Small intestine (tissue), 7 donors: ENCODE data around the gene SERTAD2. TPM values are rescaled to one million over a fixed set of nuclear protein-coding genes. Genes with fewer than 3 reads are reported as not detected.

Source experiments
- DNase-seq, 2 donors: peaks; one replicate each; pipeline versions ENCODE4 v3.0.0 to v3.0.0-alpha.2; 2013
- FAIRE-seq: peaks from 2 replicates; lab custom pipeline; 2012; peaks lifted over from hg19 to GRCh38; lab: Jason Lieb, UNC
- H3K27ac ChIP-seq, 3 donors: one replicate each; pipeline ENCODE4 v1.5.1; 2013; ENCODE audit warnings: low read length in 2 of 3, mild to moderate bottlenecking in 2 of 3, control low read depth in 1 of 3, inconsistent platforms in 1 of 3, low read depth in 1 of 3, moderate library complexity in 1 of 3
- H3K27me3 ChIP-seq, 3 donors: one replicate each; pipeline ENCODE4 v1.6.1; 2013; ENCODE audit warnings: low read length in 3 of 3, inconsistent platforms in 1 of 3; ENCODE audit not compliant: control insufficient read depth in 3 of 3, insufficient read depth in 3 of 3
- H3K36me3 ChIP-seq, 3 donors: one replicate each; pipeline ENCODE4 v1.6.1; 2013; ENCODE audit warnings: low read length in 3 of 3, inconsistent platforms in 1 of 3, low read depth in 1 of 3, mild to moderate bottlenecking in 1 of 3, moderate library complexity in 1 of 3; ENCODE audit not compliant: control insufficient read depth in 3 of 3, insufficient read depth in 2 of 3
- H3K4me1 ChIP-seq, 3 donors: one replicate each; pipeline ENCODE4 v1.6.1; 2013; ENCODE audit warnings: low read length in 2 of 3, inconsistent platforms in 1 of 3, low read depth in 1 of 3, mild to moderate bottlenecking in 1 of 3, moderate library complexity in 1 of 3; ENCODE audit not compliant: control insufficient read depth in 3 of 3, insufficient read depth in 2 of 3
- H3K4me3 ChIP-seq, 3 donors: one replicate each; pipeline ENCODE4 v1.5.1; 2013; ENCODE audit warnings: low read length in 3 of 3, control low read depth in 1 of 3, inconsistent platforms in 1 of 3, low read depth in 1 of 3, mild to moderate bottlenecking in 1 of 3, moderate library complexity in 1 of 3
- H3K9me3 ChIP-seq, 2 donors: one replicate each; pipeline ENCODE4 v1.6.1; 2013; ENCODE audit warnings: low read depth in 1 of 2, low read length in 1 of 2; ENCODE audit not compliant: control insufficient read depth in 2 of 2, insufficient read depth in 1 of 2
- WGBS, 3 donors: extraction: QIAGEN DNeasy Blood & Tissue Kit; methylation state at CpG; one replicate each; pipeline ENCODE4 v1.1.7; 2013; 5-methylcytosine and 5-hydroxymethylcytosine counted together
- polyA plus RNA-seq, 4 donors: library from polyadenylated mRNA; stranded (reverse) in 3 of 4; unstranded in 1 of 4; fragments of 200-250 nt in 3 of 4; fragments of 120-200 nt in 1 of 4; gene quantifications; one replicate each; pipeline versions ENCODE4 v1.2.1 to v1.2.3, GENCODE V29; 2013
- donor health status: healthy with polysubstance abuse.
- donor health status: control.
- donor health status: control.
- donor health status: Bipolar disorder and iron deficiency.
- donor health status: healthy.

Gene SERTAD2
- polyA plus RNA-seq, 4 donors = 2.7 to 22.0 (median 5.8) TPM

DNA sequence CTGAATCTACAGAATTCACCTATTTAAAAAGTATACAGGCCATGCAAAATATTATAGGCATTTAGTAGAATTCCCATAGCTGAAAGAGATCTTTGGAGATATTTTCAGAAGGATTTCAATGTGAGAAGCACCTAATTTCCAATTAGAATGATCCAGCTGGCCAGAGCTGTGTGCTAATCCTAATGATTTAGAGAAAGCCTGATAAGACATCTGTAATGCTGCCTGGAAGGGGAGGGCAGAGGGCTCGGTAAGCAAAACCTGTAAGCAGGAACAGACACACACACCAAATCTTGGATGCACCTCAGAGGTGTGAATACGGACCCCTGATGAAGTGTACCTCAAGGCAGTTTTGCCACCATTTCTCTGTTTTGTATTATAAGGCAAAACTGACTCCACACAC lies 14.0 kb downstream of the SERTAD2 start:
- 43 to 67% (median 62%) methylated on average over 2 of the region's 2 CpGs for WGBS, 3 donors
- DNase-seq (no peak), FAIRE-seq (no peak)
- Histone ChIP-seq H3K36me3 (peaks cover 7 to 25% (median 9%) of the 10 kb centered on the region in 3 donors), H3K27ac (no peak overlapping the region), H3K4me1 (peaks cover 2 to 18% (median 9%) of the 10 kb centered on the region in 3 donors), H3K27me3 (no peaks in the 10 kb centered on the region), H3K9me3 (no peaks in the 10 kb centered on the region), H3K4me3 (no peak overlapping the region)

DNA sequence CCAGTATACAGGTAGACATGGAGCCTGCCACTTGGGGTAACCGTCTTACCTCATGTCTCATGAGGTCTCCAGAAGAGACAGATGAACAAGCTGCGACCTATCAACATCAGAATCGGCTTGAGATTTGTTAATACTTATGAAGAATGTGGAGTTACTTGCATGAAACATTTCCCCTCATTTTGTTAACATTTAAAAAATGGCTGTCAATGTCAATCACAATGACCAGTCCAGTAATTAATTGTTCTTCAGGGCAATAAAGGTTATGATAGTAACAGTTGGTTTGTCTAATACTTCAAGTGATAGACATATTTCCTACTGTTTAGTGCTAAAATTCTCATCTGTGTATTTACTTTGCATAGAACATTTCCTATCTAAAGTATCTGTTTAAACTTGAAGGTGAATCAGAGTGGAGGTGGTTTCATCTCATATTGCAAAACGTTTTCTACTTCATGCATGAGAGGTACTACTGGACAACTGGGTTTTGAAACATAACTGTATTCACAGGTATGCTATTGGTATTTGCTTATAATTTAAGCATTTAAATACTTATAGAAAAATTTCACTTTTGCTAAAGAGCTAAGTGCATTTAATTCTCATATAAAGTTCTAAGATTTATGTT lies 15.1 kb downstream of the SERTAD2 start:
- peaks cover 9 to 28% (median 14%) of the 10 kb centered on the region in 3 donors for H3K36me3 ChIP-seq
- no peak for DNase-seq
- H3K4me1 ChIP-seq = peaks cover 2 to 8% (median 4%) of the 10 kb centered on the region in 3 donors
- H3K27me3 ChIP-seq = no peaks in the 10 kb centered on the region
- H3K27ac ChIP-seq = peak overlapping the region in 1 of 3 donors; percentile 21
- H3K9me3 ChIP-seq = no peaks in the 10 kb centered on the region
- WGBS, 3 donors = 83 to 85% (median 84%) methylated on average over 4 of the region's 4 CpGs
- H3K4me3 ChIP-seq = no peak overlapping the region
- FAIRE-seq = no peak

DNA sequence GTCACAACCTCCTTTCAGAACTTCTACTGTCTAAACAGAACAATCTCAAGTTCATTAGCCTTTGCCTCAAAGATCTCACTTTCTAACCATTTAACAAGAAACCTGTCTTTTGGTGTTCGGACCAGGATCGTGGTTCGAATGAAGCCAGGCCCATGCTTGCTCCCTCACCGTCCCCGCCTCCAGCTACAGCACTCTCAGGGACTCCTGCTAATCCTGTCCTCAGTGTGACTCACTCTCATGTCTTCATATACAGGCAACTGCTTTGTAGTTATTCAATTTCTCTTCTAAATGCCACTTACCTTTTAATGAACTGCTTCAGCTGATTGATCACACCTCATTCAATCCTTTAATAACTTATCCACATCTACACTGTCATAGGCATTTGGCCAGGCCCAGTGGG lies 15.8 kb downstream of the SERTAD2 start:
- Histone ChIP-seq H3K27ac (peak overlapping the region in 2 of 3 donors; percentile 16 to 21), H3K36me3 (peaks cover 9 to 31% (median 16%) of the 10 kb centered on the region in 3 donors), H3K27me3 (no peaks in the 10 kb centered on the region), H3K4me1 (peaks cover 0 to 8% (median 4%) of the 10 kb centered on the region in 3 donors), H3K4me3 (no peak overlapping the region), H3K9me3 (no peaks in the 10 kb centered on the region)
- FAIRE-seq (no peak), DNase-seq (no peak)
- 92 to 96% (median 93%) methylated on average over 5 of the region's 5 CpGs for WGBS, 3 donors

DNA sequence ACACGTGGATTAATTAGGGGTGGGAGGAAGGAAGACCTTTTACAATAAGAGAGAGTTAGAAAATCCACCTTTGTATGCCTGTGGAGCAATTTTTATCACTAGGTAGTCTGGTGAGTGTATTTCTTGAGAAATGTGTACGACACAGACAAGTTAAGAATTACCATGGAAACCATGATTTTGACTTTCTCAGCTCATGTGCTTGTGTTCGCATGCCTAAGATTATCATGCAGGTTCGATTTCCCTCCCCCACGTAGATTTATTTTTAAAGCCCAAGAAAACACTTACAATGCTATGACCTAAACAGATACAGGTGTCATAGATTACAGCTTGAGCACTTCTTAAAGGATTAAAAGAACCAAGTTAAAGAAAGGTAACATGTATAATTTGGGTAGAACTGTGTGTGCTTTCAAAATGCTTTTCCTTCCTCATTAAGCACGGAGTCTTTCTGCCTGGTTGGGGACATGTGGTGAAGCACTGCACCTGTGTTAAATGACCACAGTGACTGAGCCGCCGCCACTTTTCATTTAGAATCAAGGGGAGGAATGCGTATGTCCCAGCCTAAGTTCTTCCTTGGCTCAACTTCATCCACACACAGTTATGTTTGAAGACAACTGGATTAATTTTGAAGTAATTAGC lies 16.6 kb downstream of the SERTAD2 start:
- DNase-seq = no peak
- H3K27me3 ChIP-seq = no peaks in the 10 kb centered on the region
- WGBS, 3 donors = 60 to 76% (median 66%) methylated on average over 9 of the region's 9 CpGs
- H3K9me3 ChIP-seq = no peaks in the 10 kb centered on the region
- H3K4me1 ChIP-seq = peaks cover 0 to 8% (median 4%) of the 10 kb centered on the region in 3 donors
- H3K4me3 ChIP-seq = no peak overlapping the region
- no peak for FAIRE-seq
- H3K27ac ChIP-seq = peak overlapping the region in 1 of 3 donors; percentile 39
- peaks cover 9 to 32% (median 16%) of the 10 kb centered on the region in 3 donors for H3K36me3 ChIP-seq

DNA sequence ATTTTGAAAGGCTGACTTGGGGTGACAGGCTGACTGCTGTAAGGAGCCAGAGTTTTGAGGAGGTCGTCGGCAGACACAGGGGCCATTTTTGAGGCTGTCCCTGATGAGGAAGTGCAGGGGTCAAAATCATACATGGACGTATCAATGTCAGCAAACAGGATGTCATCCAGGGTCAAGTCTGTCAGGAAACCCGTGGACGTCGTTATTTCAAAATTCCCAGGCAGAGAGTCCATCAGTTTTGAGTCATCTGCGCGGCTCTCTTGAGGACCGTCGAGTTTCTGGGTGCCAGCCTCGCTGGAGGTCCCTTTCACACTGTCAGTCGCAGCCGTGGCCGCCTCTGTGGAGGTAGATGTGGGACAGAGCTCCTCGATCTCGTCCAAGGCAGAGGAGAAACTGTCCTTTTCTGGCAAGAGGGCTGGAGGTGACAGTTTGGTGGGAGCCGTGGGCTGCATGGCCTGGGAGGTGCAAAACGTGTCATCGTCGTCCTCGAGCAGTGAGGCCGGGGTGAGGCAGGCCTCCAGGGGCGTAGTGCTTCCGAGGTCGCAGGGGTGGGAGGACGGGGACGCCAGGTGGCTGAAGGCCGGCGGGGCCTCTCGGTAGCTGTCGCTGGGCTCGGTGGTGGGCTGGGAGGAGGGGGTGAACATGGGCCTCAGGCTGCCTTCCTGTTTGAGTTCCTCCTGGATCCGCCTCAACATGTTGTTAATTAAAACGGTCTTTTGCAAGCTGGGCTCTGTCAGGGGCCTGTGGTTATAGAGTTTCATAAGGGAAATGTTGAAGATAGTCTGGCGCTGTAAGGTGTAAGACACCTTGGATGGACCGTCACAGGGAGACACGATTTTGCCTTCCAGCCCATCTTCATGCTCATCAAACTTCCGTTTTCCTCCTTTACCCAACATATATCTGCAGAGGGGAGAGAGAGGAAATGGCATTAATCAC lies 17.5 kb downstream of the SERTAD2 start:
- no peak for DNase-seq
- no peak overlapping the region for H3K4me3 ChIP-seq
- 69 to 90% (median 79%) methylated on average over 38 of the region's 38 CpGs for WGBS, 3 donors
- peak overlapping the region in 2 of 3 donors; percentile 24 to 39 for H3K27ac ChIP-seq
- no peak for FAIRE-seq
- H3K9me3 ChIP-seq = no peaks in the 10 kb centered on the region
- no peaks in the 10 kb centered on the region for H3K27me3 ChIP-seq
- peaks cover 0 to 4% (median under 1%) of the 10 kb centered on the region in 3 donors for H3K4me1 ChIP-seq
- H3K36me3 ChIP-seq = peaks cover 9 to 31% (median 18%) of the 10 kb centered on the region in 3 donors

DNA sequence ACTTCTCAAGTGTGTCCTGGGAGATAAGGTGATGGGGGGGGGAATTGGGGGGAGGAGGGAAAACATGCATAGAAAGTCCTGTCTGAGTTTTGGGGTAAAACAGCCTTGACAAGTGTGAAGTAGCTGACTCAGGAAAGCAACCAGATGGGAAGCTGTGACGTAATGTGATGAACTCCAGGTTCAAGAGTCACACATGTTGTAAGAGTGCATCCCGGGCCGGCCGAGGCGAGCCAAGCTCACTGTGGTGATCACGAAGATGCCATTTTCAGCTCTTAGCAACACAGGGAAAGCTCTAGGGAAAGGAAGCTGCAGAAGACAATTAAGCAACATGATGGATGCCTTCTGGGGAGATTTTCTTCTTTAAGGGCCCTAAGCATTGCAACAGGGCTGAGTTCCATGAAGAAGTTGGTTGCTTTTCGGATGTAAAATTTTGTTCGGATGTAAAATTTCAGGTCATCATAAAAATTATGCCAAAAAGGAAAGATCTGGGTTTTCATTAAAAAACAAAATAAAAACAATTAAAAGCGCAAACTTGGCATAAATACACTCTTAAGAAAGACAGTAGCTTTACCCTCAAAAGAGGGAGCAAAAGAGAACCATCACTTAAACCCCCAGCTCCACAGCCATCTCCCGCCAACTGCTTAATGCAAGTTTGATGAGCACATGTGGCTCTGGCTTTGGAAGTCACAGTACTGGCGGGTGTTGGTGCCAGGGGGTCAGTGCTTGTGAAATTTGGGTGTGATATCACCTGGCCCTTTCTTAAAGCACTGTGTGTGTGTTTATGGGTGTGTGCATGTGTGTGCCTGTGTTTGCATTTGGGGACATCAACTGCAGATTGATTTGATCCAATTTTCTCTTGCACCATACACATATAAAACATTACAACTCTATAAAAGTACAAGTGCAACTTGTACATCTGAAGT lies 19.1 kb downstream of the SERTAD2 start:
- WGBS, 3 donors = 83 to 96% (median 91%) methylated on average over 11 of the region's 11 CpGs
- peaks cover 9 to 36% (median 22%) of the 10 kb centered on the region in 3 donors for H3K36me3 ChIP-seq
- H3K27ac ChIP-seq = no peak overlapping the region
- FAIRE-seq = no peak
- DNase-seq = no peak
- H3K27me3 ChIP-seq = no peaks in the 10 kb centered on the region
- H3K4me3 ChIP-seq = no peak overlapping the region
- no peaks in the 10 kb centered on the region for H3K4me1 ChIP-seq
- H3K9me3 ChIP-seq = no peaks in the 10 kb centered on the region

DNA sequence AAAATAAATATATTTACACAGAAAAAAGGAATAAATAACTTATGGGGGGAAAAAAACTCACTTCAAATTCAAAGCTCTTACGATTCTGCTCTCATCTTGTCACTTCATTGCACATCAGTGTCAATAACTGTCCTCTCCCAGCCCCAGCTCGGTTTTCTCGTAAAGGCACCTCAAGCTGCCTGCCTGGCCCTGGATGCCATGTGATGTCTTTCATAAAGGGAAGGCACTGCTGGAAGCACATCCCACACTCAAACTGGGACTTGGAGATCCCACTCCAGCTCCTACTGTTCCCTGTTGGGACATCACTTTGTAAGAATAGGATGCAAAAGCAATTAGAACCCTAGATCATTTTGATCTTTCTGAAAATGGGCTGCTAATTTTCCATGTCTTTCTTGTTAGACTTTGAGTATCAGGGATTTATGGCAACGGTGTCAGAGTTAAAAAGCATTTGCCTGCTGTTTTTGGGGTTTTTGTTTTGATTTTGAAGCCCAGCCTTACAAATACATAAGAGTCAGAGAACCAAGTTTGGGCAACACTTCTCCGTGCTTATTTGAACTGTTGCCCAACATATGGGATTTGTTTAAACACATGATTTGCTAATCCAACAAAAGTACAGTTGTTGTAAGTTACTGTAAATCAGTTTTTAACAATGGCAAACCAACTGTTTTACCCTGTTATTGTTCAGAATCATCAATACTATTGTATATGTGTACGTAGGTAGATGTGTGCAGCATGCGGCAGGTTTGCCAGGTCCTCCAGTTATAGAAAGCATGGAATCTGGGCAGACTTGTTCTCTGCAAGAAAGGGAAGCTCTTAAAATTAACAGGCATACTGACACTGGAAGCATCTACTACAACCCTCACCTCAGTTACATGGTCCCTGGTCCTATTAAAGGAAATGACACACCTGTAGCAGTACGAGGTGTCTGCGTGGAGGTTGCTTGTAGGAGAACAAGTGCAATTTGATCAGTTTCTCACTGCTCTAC lies 20.6 kb downstream of the SERTAD2 start:
- H3K4me1 ChIP-seq = no peaks in the 10 kb centered on the region
- peaks cover 9 to 38% (median 22%) of the 10 kb centered on the region in 3 donors for H3K36me3 ChIP-seq
- no peak overlapping the region for H3K4me3 ChIP-seq
- WGBS, 3 donors = 80 to 90% (median 84%) methylated on average over 9 of the region's 9 CpGs
- H3K27ac ChIP-seq = no peak overlapping the region
- FAIRE-seq (no peak), DNase-seq (no peak)
- H3K27me3 ChIP-seq = no peaks in the 10 kb centered on the region
- no peaks in the 10 kb centered on the region for H3K9me3 ChIP-seq
